ENCODE measurements around the gene SNX10. TPM values are rescaled to one million over a fixed set of nuclear protein-coding genes. Genes with fewer than 3 reads are reported as not detected.

SNX10 gene
- total and polyA plus RNA-seq, 2 of the 8 experiments (the other 6 are each of a cell fraction or from before 2014, with no cell fraction given): 4.4 to 9.6 TPM

DNA sequence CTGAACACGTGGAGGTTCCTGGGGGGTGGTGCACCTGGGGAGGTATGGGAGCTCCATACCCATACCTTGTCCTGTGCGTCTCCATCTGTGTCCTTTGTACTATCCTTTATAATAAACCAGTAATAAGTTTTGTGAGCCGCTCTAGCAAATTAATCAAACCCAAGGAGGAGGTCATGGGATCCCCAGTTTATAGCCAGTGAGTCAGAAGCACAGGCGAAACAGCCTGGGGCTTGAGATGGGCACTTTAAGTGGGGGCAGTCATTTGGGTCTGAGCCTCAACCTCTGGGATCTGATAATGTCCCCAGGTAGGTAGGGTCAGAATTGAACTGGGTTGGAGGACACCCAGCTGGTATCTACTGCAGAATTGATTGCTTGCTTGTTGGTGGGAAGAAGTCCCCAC is 16.9 kb downstream of the SNX10 start (continued):
- TF ChIP-seq TEAD4 (IDR thresholded peaks at IDR 0.05; ENCODE audit: low read depth, low read length) (no peak), SUZ12 (IDR thresholded peaks at IDR 0.05; ENCODE audit: low read length) (no peak), RFX5 (IDR thresholded peaks at IDR 0.05; ENCODE audit: borderline replicate concordance, low read depth, low read length) (no peak), TAF1 (IDR thresholded peaks at IDR 0.05; ENCODE audit: low read depth, low read length) (no peak), HDAC2 (IDR thresholded peaks at IDR 0.05; ENCODE audit: borderline replicate concordance in 1 of 2, low read depth in 2 of 2, low read length in 2 of 2) (no peak)
- TF ChIP-seq, protein P1, sequence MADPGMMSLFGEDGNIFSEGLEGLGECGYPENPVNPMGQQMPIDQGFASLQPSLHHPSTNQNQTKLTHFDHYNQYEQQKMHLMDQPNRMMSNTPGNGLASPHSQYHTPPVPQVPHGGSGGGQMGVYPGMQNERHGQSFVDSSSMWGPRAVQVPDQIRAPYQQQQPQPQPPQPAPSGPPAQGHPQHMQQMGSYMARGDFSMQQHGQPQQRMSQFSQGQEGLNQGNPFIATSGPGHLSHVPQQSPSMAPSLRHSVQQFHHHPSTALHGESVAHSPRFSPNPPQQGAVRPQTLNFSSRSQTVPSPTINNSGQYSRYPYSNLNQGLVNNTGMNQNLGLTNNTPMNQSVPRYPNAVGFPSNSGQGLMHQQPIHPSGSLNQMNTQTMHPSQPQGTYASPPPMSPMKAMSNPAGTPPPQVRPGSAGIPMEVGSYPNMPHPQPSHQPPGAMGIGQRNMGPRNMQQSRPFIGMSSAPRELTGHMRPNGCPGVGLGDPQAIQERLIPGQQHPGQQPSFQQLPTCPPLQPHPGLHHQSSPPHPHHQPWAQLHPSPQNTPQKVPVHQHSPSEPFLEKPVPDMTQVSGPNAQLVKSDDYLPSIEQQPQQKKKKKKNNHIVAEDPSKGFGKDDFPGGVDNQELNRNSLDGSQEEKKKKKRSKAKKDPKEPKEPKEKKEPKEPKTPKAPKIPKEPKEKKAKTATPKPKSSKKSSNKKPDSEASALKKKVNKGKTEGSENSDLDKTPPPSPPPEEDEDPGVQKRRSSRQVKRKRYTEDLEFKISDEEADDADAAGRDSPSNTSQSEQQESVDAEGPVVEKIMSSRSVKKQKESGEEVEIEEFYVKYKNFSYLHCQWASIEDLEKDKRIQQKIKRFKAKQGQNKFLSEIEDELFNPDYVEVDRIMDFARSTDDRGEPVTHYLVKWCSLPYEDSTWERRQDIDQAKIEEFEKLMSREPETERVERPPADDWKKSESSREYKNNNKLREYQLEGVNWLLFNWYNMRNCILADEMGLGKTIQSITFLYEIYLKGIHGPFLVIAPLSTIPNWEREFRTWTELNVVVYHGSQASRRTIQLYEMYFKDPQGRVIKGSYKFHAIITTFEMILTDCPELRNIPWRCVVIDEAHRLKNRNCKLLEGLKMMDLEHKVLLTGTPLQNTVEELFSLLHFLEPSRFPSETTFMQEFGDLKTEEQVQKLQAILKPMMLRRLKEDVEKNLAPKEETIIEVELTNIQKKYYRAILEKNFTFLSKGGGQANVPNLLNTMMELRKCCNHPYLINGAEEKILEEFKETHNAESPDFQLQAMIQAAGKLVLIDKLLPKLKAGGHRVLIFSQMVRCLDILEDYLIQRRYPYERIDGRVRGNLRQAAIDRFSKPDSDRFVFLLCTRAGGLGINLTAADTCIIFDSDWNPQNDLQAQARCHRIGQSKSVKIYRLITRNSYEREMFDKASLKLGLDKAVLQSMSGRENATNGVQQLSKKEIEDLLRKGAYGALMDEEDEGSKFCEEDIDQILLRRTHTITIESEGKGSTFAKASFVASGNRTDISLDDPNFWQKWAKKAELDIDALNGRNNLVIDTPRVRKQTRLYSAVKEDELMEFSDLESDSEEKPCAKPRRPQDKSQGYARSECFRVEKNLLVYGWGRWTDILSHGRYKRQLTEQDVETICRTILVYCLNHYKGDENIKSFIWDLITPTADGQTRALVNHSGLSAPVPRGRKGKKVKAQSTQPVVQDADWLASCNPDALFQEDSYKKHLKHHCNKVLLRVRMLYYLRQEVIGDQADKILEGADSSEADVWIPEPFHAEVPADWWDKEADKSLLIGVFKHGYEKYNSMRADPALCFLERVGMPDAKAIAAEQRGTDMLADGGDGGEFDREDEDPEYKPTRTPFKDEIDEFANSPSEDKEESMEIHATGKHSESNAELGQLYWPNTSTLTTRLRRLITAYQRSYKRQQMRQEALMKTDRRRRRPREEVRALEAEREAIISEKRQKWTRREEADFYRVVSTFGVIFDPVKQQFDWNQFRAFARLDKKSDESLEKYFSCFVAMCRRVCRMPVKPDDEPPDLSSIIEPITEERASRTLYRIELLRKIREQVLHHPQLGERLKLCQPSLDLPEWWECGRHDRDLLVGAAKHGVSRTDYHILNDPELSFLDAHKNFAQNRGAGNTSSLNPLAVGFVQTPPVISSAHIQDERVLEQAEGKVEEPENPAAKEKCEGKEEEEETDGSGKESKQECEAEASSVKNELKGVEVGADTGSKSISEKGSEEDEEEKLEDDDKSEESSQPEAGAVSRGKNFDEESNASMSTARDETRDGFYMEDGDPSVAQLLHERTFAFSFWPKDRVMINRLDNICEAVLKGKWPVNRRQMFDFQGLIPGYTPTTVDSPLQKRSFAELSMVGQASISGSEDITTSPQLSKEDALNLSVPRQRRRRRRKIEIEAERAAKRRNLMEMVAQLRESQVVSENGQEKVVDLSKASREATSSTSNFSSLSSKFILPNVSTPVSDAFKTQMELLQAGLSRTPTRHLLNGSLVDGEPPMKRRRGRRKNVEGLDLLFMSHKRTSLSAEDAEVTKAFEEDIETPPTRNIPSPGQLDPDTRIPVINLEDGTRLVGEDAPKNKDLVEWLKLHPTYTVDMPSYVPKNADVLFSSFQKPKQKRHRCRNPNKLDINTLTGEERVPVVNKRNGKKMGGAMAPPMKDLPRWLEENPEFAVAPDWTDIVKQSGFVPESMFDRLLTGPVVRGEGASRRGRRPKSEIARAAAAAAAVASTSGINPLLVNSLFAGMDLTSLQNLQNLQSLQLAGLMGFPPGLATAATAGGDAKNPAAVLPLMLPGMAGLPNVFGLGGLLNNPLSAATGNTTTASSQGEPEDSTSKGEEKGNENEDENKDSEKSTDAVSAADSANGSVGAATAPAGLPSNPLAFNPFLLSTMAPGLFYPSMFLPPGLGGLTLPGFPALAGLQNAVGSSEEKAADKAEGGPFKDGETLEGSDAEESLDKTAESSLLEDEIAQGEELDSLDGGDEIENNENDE (IDR thresholded peaks at IDR 0.05; ENCODE audit: insufficient replicate concordance, low read length): no peak

Measured in H1 (cell line).